ENCODE data around the gene TSPAN32.
"Not testable (repeated sequence)": the region's sequence is repeated elsewhere in the genome, so short reads cannot be mapped to it uniquely, and the experiment has no call there.

Gene TSPAN32

DNA sequence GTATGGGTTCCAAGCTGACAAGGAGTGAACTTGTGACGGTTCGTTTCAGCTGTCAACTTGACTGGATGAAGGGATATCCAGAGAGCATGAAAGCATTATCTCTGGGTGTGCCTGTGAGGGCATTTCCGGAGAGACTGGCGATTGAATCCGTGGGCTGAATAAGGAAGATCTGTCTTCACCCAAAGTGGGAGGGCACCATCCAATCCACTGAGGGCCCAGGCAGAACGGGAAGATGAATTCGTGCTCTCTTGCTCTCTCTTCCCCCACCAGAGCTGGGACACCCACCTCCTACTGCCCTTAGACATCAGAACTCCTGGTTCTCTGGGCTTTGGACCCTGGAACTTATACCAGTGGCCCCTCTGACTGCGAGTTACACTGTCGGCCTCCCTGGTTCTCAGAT lies 59.8 kb downstream of the TSPAN32 start:
- DNase-seq (ENCODE audit: low read depth) = no peak

DNA sequence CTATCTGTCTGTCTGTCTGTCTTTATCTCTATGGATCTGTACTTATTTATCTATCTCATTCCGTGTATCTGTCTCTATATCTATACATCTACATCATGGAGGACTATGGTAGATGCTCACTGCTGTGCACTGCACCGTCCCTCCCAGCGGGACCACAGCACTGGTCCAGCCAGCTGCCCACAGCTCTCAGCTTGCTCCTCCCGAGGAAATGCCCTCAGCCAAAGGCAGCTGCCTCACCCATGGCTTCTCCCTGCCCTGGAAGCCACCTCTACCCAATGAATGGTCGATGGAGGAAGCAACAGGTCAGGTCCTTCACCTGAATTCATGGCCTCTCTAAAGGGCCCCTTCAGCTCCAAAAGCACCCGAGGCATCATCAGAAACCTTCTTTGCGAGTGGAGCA lies 60.6 kb downstream of the TSPAN32 start:
- H3K4me3 ChIP-seq (ENCODE audit: control insufficient read depth, low read depth, low read length) = no peak overlapping the region
- TF ChIP-seq, protein P1, sequence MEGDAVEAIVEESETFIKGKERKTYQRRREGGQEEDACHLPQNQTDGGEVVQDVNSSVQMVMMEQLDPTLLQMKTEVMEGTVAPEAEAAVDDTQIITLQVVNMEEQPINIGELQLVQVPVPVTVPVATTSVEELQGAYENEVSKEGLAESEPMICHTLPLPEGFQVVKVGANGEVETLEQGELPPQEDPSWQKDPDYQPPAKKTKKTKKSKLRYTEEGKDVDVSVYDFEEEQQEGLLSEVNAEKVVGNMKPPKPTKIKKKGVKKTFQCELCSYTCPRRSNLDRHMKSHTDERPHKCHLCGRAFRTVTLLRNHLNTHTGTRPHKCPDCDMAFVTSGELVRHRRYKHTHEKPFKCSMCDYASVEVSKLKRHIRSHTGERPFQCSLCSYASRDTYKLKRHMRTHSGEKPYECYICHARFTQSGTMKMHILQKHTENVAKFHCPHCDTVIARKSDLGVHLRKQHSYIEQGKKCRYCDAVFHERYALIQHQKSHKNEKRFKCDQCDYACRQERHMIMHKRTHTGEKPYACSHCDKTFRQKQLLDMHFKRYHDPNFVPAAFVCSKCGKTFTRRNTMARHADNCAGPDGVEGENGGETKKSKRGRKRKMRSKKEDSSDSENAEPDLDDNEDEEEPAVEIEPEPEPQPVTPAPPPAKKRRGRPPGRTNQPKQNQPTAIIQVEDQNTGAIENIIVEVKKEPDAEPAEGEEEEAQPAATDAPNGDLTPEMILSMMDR (IDR thresholded peaks at IDR 0.05; ENCODE audit: control insufficient read depth, insufficient read depth, low read depth, low read length, missing control alignments) = no peak
- no peak for DNase-seq (ENCODE audit: low read depth)

More for the DNA sequence above, 59.8 kb downstream of the TSPAN32 start:
- TF ChIP-seq, protein P1 (IDR thresholded peaks at IDR 0.05; ENCODE audit: control insufficient read depth, insufficient read depth, low read depth, low read length, missing control alignments) = no peak
- H3K4me3 ChIP-seq (ENCODE audit: control insufficient read depth, low read depth, low read length) = no peak overlapping the region

GRCh38 chr11:2363130-2363529 lies 61.3 kb downstream of the TSPAN32 start:
- TF ChIP-seq, protein P1 (IDR thresholded peaks at IDR 0.05; ENCODE audit: control insufficient read depth, insufficient read depth, low read depth, low read length, missing control alignments) = no peak
- no peak for DNase-seq (ENCODE audit: low read depth)
- no peak overlapping the region for H3K4me3 ChIP-seq (ENCODE audit: control insufficient read depth, low read depth, low read length)

GRCh38 chr11:2363577-2364370 lies 62.0 kb downstream of the TSPAN32 start:
- TF ChIP-seq, protein P1 (IDR thresholded peaks at IDR 0.05; ENCODE audit: control insufficient read depth, insufficient read depth, low read depth, low read length, missing control alignments) = no peak
- no peak for DNase-seq (ENCODE audit: low read depth)

GRCh38 chr11:2364386-2364785 lies 62.6 kb downstream of the TSPAN32 start:
- H3K4me3 ChIP-seq (ENCODE audit: control insufficient read depth, low read depth, low read length); DNase-seq (ENCODE audit: low read depth): not testable (repeated sequence)

More at GRCh38 chr11:2363577-2364370, 62.0 kb downstream of the TSPAN32 start:
- no peak overlapping the region for H3K4me3 ChIP-seq (ENCODE audit: control insufficient read depth, low read depth, low read length)

DNA sequence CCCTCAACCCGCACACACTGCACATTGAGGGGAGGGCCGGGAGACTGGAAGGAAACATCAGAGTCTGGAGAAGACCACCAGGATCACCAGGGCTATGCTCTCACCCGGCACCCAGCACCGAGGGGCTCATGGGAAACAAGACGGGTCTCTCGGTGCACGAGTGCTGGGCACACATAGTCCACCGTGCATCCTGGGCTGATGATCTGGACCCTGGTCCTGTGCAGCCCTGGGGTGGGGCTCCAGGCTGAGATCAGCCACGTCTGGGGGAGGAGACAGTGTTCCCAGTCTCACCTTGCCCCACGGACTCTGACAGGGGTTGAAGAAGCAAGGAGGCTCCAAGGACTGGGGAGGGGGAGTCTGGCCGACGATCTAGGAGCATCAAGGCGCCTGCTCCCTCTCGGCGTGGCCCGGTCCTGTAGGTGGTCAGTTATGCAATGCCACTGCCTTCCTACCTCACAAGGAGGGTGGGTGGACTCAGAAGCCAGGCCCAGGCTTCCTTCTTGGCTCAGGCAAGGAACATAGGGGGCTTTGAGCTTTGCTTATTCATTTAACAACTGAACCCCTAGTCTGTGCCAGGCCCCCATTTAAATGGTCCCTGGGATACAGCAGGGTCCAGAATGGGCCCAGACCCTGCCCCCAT lies 63.9 kb downstream of the TSPAN32 start:
- H3K4me3 ChIP-seq (ENCODE audit: control insufficient read depth, low read depth, low read length) = no peak overlapping the region
- DNase-seq (ENCODE audit: low read depth) = no peak
- TF ChIP-seq, protein P1 (IDR thresholded peaks at IDR 0.05; ENCODE audit: control insufficient read depth, insufficient read depth, low read depth, low read length, missing control alignments) = no peak

DNA sequence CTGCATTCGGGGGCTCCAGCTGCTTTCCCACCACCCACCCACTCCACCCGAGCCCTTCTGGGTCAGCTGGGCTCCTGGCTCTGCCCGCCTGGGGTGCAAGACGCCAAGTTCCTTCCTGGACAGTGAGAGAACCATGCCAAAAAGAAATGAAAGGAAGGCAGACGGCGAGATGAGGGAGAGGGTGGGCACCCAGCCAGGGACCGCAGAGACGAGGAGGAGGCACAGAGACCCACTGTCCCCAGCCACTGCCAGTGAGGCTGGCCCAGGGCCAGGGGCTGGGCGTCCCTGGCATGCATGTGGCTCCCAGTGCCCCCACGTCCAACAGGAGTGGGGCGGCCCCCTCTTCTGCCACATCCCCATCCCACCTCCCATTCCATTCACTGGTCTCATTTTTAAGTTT lies 64.5 kb downstream of the TSPAN32 start:
- no peak overlapping the region for H3K4me3 ChIP-seq (ENCODE audit: control insufficient read depth, low read depth, low read length)
- TF ChIP-seq, protein P1 (IDR thresholded peaks at IDR 0.05; ENCODE audit: control insufficient read depth, insufficient read depth, low read depth, low read length, missing control alignments) = no peak
- no peak for DNase-seq (ENCODE audit: low read depth)
